Measurements from ENCODE around the gene BAIAP2. TPM values are rescaled to one million over a fixed set of nuclear protein-coding genes. Genes with fewer than 3 reads are reported as not detected.

The BAIAP2 gene
- total RNA-seq, 6 experiments from 2014 or later: 30.8 to 47.4 (median 35.9) TPM

DNA sequence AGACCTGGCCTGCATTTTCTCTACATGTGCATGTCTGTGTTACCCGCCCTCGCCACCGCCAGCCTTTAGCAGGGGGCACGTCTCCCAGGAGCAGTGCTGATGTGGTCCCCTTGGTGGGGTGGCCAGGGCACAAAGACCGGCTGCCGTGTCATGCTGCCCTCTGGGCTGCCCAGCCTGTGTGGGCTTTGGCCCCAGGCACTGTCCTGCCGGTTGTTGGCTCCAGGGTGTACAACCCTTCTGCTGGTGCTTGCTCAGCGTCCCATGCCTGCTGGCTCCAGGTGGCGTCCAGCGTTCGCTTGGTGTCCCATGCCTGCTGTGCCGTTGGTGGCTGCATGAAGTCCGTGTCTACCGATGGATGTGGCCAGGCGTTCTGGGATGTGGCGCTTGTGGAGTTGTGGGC, 4.1 kb downstream of the BAIAP2 start:
- Mint-ChIP-seq H3K27me3 (ENCODE audit: insufficient read depth) (peaks cover 6% of the 10 kb centered on the region), H3K4me3 (peak overlapping the region; percentile 22; the same call in 1 of the 2 replicates), H3K27ac (peak overlapping the region; percentile 92), H3K9me3 (no peaks in the 10 kb centered on the region), H3K36me3 (ENCODE audit: low read depth) (no peaks in the 10 kb centered on the region), H3K4me1 (ENCODE audit: low read depth) (peaks cover 65% of the 10 kb centered on the region)
- TF ChIP-seq, protein P1, sequence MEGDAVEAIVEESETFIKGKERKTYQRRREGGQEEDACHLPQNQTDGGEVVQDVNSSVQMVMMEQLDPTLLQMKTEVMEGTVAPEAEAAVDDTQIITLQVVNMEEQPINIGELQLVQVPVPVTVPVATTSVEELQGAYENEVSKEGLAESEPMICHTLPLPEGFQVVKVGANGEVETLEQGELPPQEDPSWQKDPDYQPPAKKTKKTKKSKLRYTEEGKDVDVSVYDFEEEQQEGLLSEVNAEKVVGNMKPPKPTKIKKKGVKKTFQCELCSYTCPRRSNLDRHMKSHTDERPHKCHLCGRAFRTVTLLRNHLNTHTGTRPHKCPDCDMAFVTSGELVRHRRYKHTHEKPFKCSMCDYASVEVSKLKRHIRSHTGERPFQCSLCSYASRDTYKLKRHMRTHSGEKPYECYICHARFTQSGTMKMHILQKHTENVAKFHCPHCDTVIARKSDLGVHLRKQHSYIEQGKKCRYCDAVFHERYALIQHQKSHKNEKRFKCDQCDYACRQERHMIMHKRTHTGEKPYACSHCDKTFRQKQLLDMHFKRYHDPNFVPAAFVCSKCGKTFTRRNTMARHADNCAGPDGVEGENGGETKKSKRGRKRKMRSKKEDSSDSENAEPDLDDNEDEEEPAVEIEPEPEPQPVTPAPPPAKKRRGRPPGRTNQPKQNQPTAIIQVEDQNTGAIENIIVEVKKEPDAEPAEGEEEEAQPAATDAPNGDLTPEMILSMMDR (IDR thresholded peaks at IDR 0.05): no peak
- no peak for DNase-seq

GRCh38 chr17:81039854-81040758, 5.2 kb downstream of the BAIAP2 start:
- Mint-ChIP-seq H3K27me3 (ENCODE audit: insufficient read depth) (peaks cover 10% of the 10 kb centered on the region), H3K4me1 (ENCODE audit: low read depth) (peaks cover 74% of the 10 kb centered on the region), H3K36me3 (ENCODE audit: low read depth) (peaks cover 5% of the 10 kb centered on the region; the same call in 1 of the 2 replicates), H3K4me3 (peak overlapping the region; percentile 73), H3K27ac (peak overlapping the region; percentile 92), H3K9me3 (no peaks in the 10 kb centered on the region)
- TF ChIP-seq, protein P1 (IDR thresholded peaks at IDR 0.05): no peak
- peak; percentile 72 for DNase-seq

GRCh38 chr17:81040791-81041337, 5.9 kb downstream of the BAIAP2 start:
- TF ChIP-seq, protein P1 (IDR thresholded peaks at IDR 0.05): peak; percentile 77
- Mint-ChIP-seq H3K4me1 (ENCODE audit: low read depth) (peaks cover 79% of the 10 kb centered on the region), H3K27ac (peak overlapping the region; percentile 92), H3K9me3 (no peaks in the 10 kb centered on the region), H3K27me3 (ENCODE audit: insufficient read depth) (peaks cover 11% of the 10 kb centered on the region), H3K36me3 (ENCODE audit: low read depth) (peaks cover 5% of the 10 kb centered on the region; the same call in 1 of the 2 replicates), H3K4me3 (peak overlapping the region; percentile 73)
- DNase-seq: peak; percentile 11

GRCh38 chr17:81042606-81043005, 7.7 kb downstream of the BAIAP2 start:
- Mint-ChIP-seq H3K27ac (peak overlapping the region; percentile 54), H3K27me3 (ENCODE audit: insufficient read depth) (peaks cover 9% of the 10 kb centered on the region), H3K4me1 (ENCODE audit: low read depth) (peaks cover 64% of the 10 kb centered on the region), H3K9me3 (no peaks in the 10 kb centered on the region), H3K36me3 (ENCODE audit: low read depth) (peaks cover 5% of the 10 kb centered on the region; the same call in 1 of the 2 replicates), H3K4me3 (no peak overlapping the region)
- DNase-seq: no peak
- TF ChIP-seq, protein P1 (IDR thresholded peaks at IDR 0.05): no peak

DNA sequence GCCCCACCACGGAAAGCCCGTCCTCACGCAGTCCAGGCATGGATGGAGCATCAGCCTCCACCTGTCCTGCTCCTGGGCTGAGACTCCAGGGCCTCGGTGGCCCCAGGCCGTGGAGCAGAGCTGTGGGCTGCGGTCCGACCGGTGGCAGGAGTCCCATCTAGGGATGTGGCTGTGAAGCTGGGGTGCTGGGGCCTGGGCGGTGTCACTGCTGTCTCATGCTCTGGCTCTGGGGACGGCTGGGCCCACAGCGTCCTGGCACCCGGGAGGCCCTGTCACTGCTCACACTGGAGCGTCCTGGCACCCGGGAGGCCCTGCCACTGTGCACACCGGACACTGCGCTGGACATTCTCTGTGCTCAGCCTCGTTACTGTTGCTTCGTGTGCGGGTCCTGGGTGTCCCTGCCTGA, 8.4 kb downstream of the BAIAP2 start:
- no peaks in the 10 kb centered on the region for H3K9me3 Mint-ChIP-seq
- peaks cover 5% of the 10 kb centered on the region; the same call in 1 of the 2 replicates for H3K36me3 Mint-ChIP-seq (ENCODE audit: low read depth)
- no peak for DNase-seq
- H3K4me3 Mint-ChIP-seq: peak overlapping the region; percentile 78; the same call in 1 of the 2 replicates
- H3K27ac Mint-ChIP-seq: peak overlapping the region; percentile 96
- H3K4me1 Mint-ChIP-seq (ENCODE audit: low read depth): peaks cover 57% of the 10 kb centered on the region
- H3K27me3 Mint-ChIP-seq (ENCODE audit: insufficient read depth): peaks cover 9% of the 10 kb centered on the region
- TF ChIP-seq, protein P1 (IDR thresholded peaks at IDR 0.05): no peak
